ENCODE results near the gene HBQ1. TPM values are rescaled to one million over a fixed set of nuclear protein-coding genes. Genes with fewer than 3 reads are reported as not detected.

Gene HBQ1
- total RNA-seq, 1 experiment from 2014 or later, result 3.5 TPM

GRCh38 chr16:146646-147045 is 33.6 kb upstream of the HBQ1 start:
- no peak overlapping the region for H4K5ac ChIP-seq (ENCODE audit: insufficient read length, low read depth, low read length)

More at GRCh38 chr16:146646-147045, 33.6 kb upstream of the HBQ1 start:
- Mint-ChIP-seq H3K27me3 (ENCODE audit: low read depth) (peaks cover 42% of the 10 kb centered on the region), H3K4me1 (no peaks in the 10 kb centered on the region), H3K4me3 (no peak overlapping the region), H3K27ac (no peak overlapping the region), H3K36me3 (ENCODE audit: insufficient read depth in 1 of 3, low read depth in 3 of 3) (no peaks in the 10 kb centered on the region; a peak in 1 of 7 replicates), H3K9me3 (no peaks in the 10 kb centered on the region)
- no peak for DNase-seq
- Histone ChIP-seq H3K27me3 (ENCODE audit: insufficient read depth, low read length) (no peaks in the 10 kb centered on the region; the same call in 1 of the 2 replicates), H3K4me1 (ENCODE audit: insufficient read depth, low read length) (no peaks in the 10 kb centered on the region), H3K56ac (ENCODE audit: insufficient read length, low read depth, low read length) (no peak overlapping the region), H3K4ac (ENCODE audit: low read depth, low read length) (no peak overlapping the region), H3K79me2 (ENCODE audit: insufficient read depth, low read length) (no peaks in the 10 kb centered on the region), H3K9ac (ENCODE audit: extremely low read depth, insufficient read length, low read length) (no peak overlapping the region), H2AK5ac (ENCODE audit: insufficient read length, low read length) (no peak overlapping the region), H3K79me1 (ENCODE audit: insufficient read depth, low read depth, low read length, poor library complexity, severe bottlenecking) (no peaks in the 10 kb centered on the region), H3K4me2 (ENCODE audit: insufficient read depth, insufficient read length, low read length) (no peak overlapping the region), H4K8ac (replicated peaks; ENCODE audit: insufficient read length, low read depth, low read length) (no peak overlapping the region), H2BK120ac (ENCODE audit: low read depth, low read length, poor library complexity, severe bottlenecking) (no peak overlapping the region), H4K20me1 (ENCODE audit: control insufficient read depth, insufficient read depth, insufficient read length) (no peaks in the 10 kb centered on the region), H2AFZ (ENCODE audit: low read length) (no peak overlapping the region), H4K91ac (ENCODE audit: insufficient read length, low read depth, low read length) (no peak overlapping the region), H2BK20ac (ENCODE audit: low read depth, low read length, poor library complexity, severe bottlenecking) (no peak overlapping the region), H2BK12ac (ENCODE audit: insufficient read length, low read depth, low read length) (no peak overlapping the region), H3K14ac (ENCODE audit: insufficient read depth, low read length) (no peak overlapping the region), H2BK15ac (ENCODE audit: low read depth, low read length) (no peak overlapping the region), H3K18ac (ENCODE audit: insufficient read length, low read depth, low read length) (no peak overlapping the region), H3K23me2 (ENCODE audit: insufficient read length, low read depth, low read length, poor library complexity, severe bottlenecking) (no peaks in the 10 kb centered on the region), H2BK5ac (ENCODE audit: insufficient read length, low read length) (no peak overlapping the region), H3T11ph (ENCODE audit: low read length) (no peak overlapping the region), H3K9me3 (ENCODE audit: control insufficient read depth, low read depth, low read length) (no peaks in the 10 kb centered on the region), H3K27ac (ENCODE audit: insufficient read length, low read depth, low read length) (no peak overlapping the region), H3K23ac (ENCODE audit: insufficient read length, low read depth, low read length) (no peak overlapping the region)
- TF ChIP-seq CTCF (conservative IDR thresholded peaks at IDR 0.05), result no peak
- WGBS (ENCODE audit: extremely low coverage, insufficient read length, low lambda C conversion rate), result no CpG with 5 or more reads among the region's 2 CpGs
